SU-DHL-6 (cell line): ENCODE results near the gene CPSF6.

ENCODE experiments used
- CTCF ChIP-seq: fragments of 200-600 bp; sonication (generic); IDR thresholded peaks from one replicate; pipeline ENCODE4 v1.5.1; 2017; ENCODE audit warnings: antibody characterized with exemption, mild to moderate bottlenecking, low read length, moderate library complexity; ENCODE audit not compliant: insufficient read depth, poor library complexity, severe bottlenecking
- EZH2phosphoT487 ChIP-seq: fragments of 200-600 bp; sonication (generic), shearing (Covaris generic); conservative IDR thresholded peaks from 2 replicates; pipeline ENCODE4 v1.6.1; 2018; ENCODE audit warnings: mild to moderate bottlenecking, antibody characterized with exemption, low read length, moderate library complexity, mixed read lengths

GRCh38 chr12:69239352-69239921 is at the start of gene CPSF6:
- no peak for TF ChIP-seq CTCF
- TF ChIP-seq EZH2phosphoT487: no peak
